GM18526 (cell line): ENCODE data around the gene ATP1A2.

Experiments
- POLR2A ChIP-seq: IDR thresholded peaks from 3 replicates; pipeline ENCODE4 v1.6.1; 2011; ENCODE audit not compliant: insufficient read length; ENCODE audit errors: extremely low read depth

The ATP1A2 gene

GRCh38 chr1:160137216-160137862, 21.8 kb downstream of the ATP1A2 start:
- no peak for TF ChIP-seq POLR2A

GRCh38 chr1:160139840-160140239, 24.3 kb downstream of the ATP1A2 start:
- TF ChIP-seq POLR2A = no peak

- no peak for TF ChIP-seq POLR2A
These were observed 28.1 kb downstream of the ATP1A2 start for GRCh38 chr1:160143695-160144094.

GRCh38 chr1:160144921-160145320, 29.4 kb downstream of the ATP1A2 start:
- no peak for TF ChIP-seq POLR2A

- no peak for TF ChIP-seq POLR2A
These were observed 30.5 kb downstream of the ATP1A2 start for GRCh38 chr1:160146107-160146506.

GRCh38 chr1:160148121-160148520, 32.6 kb downstream of the ATP1A2 start:
- TF ChIP-seq POLR2A = no peak

- TF ChIP-seq POLR2A = no peak
These were observed 33.7 kb downstream of the ATP1A2 start for GRCh38 chr1:160149233-160149632.

- no peak for TF ChIP-seq POLR2A
These were observed 34.2 kb downstream of the ATP1A2 start for GRCh38 chr1:160149716-160150115.

- no peak for TF ChIP-seq POLR2A
These were observed 35.7 kb downstream of the ATP1A2 start, which contains the start of gene ATP1A4 for GRCh38 chr1:160151303-160151702. ATP1A4 (plus strand) TSS chr1:160151603; CDS start chr1:160152041, 438 bp downstream.

- TF ChIP-seq POLR2A = no peak
These were observed 39.2 kb downstream of the ATP1A2 start for GRCh38 chr1:160154790-160155189.

GRCh38 chr1:160156361-160156760, 40.8 kb downstream of the ATP1A2 start:
- no peak for TF ChIP-seq POLR2A

GRCh38 chr1:160157174-160157573, 41.6 kb downstream of the ATP1A2 start:
- TF ChIP-seq POLR2A = no peak

- TF ChIP-seq POLR2A = no peak
These were observed 42.5 kb downstream of the ATP1A2 start for GRCh38 chr1:160158031-160158430.

- TF ChIP-seq POLR2A = no peak
These were observed 43.0 kb downstream of the ATP1A2 start for GRCh38 chr1:160158534-160158933.

- no peak for TF ChIP-seq POLR2A
These were observed 44.3 kb downstream of the ATP1A2 start for GRCh38 chr1:160159846-160160245.

- TF ChIP-seq POLR2A = no peak
These were observed 46.6 kb downstream of the ATP1A2 start for GRCh38 chr1:160161965-160162705.

- no peak for TF ChIP-seq POLR2A
These were observed 47.4 kb downstream of the ATP1A2 start for GRCh38 chr1:160162931-160163330.

GRCh38 chr1:160163615-160164014, 48.1 kb downstream of the ATP1A2 start:
- no peak for TF ChIP-seq POLR2A
